Epithelial cell of proximal tubule (primary cell): Measurements from ENCODE around the gene ATP6V0E2. TPM values are rescaled to one million over a fixed set of nuclear protein-coding genes. Genes with fewer than 3 reads are reported as not detected.

Source experiments
- DNase-seq: peaks from one replicate; pipeline ENCODE4 v3.0.0-alpha.2; 2011; ENCODE audit warnings: low read depth
- H3K4me3 ChIP-seq: 2 replicates; pipeline ENCODE4 v1.5.1; 2011; ENCODE audit warnings: low read depth, mild to moderate bottlenecking, low read length
- CTCF ChIP-seq: conservative IDR thresholded peaks from 2 replicates; pipeline ENCODE4 v1.5.1; 2012; ENCODE audit warnings: low read depth, mild to moderate bottlenecking, low read length
- total RNA-seq: library from RNA; depleted of rRNA; stranded (reverse); fragments of >200 nt; gene quantifications from 2 replicates; pipeline ENCODE4 v1.2.3, GENCODE V29; 2015

ATP6V0E2 gene
- total RNA-seq, 1 donor from 2014 or later, result 62.2 TPM

GRCh38 chr7:149833495-149834130, 40.2 kb upstream of the ATP6V0E2 start:
- TF ChIP-seq CTCF, result no peak

GRCh38 chr7:149834601-149835000, 39.2 kb upstream of the ATP6V0E2 start:
- H3K4me3 ChIP-seq, result no peak overlapping the region
- TF ChIP-seq CTCF, result no peak
- no peak for DNase-seq

More at GRCh38 chr7:149833495-149834130, 40.2 kb upstream of the ATP6V0E2 start:
- no peak overlapping the region for H3K4me3 ChIP-seq
- no peak for DNase-seq

GRCh38 chr7:149836434-149836833, 37.3 kb upstream of the ATP6V0E2 start:
- no peak for TF ChIP-seq CTCF
- H3K4me3 ChIP-seq, result no peak overlapping the region
- DNase-seq, result no peak

GRCh38 chr7:149837564-149838223, 36.1 kb upstream of the ATP6V0E2 start:
- no peak for TF ChIP-seq CTCF
- no peak for DNase-seq
- H3K4me3 ChIP-seq, result peak overlapping the region; percentile 72

GRCh38 chr7:149838224-149838991, 35.4 kb upstream of the ATP6V0E2 start, which contains the start of gene ZNF862:
TSS of gene ZNF862 (plus strand) at chr7:149838375. CDS start at chr7:149838612, 237 bp downstream.
- DNase-seq, result peak; percentile 68
- peak; percentile 16 for TF ChIP-seq CTCF
- H3K4me3 ChIP-seq, result peak within 1 kb of the TSS; percentile 72

- DNase-seq, result no peak
- H3K4me3 ChIP-seq, result peak overlapping the region; percentile 72
These were observed 34.8 kb upstream of the ATP6V0E2 start for GRCh38 chr7:149838992-149839408.

More at GRCh38 chr7:149838992-149839408, 34.8 kb upstream of the ATP6V0E2 start:
- peak; percentile 1 for TF ChIP-seq CTCF
